ENCODE measurements around the gene ASB13.

DNA sequence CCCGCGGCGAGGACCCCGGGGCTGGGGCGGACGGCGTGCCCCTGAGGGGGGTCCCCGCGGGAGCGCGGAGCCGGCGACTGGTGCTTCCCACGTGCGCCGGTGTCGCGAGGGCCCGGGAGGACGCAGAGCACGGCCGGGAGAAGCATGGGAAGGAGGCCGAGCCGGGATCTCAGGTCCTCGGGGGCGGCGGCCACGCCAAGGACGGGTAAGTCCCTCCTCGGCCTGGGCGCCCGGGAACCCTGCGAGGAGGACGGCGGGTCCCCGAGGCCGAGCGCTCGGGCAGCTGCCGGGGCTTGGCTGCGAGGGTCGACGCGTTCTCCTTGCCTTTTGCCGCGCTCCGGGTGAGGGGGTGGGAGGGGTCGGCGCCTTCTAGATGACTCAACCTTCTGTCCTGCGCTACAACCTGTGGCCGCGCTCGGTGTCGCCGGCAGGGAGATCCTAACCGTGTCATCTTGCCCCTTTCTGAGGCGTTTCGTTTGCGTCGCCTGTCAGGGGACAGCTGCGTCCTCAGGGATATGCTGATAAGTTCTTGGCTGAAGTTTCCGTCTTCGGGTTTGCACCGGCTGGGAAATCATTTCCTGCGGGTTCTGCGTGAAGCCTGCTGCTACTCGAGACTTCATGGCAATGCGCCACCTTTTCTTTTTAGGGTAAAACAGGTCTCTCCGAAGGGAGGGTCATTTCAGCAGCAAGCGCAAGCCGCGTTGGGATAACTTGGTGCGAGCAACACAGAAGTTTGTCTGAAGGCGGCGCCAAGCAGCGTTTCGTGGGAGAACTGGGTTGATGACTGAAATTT is 18.8 kb upstream of the ASB13 start:
- TF ChIP-seq, protein P1, sequence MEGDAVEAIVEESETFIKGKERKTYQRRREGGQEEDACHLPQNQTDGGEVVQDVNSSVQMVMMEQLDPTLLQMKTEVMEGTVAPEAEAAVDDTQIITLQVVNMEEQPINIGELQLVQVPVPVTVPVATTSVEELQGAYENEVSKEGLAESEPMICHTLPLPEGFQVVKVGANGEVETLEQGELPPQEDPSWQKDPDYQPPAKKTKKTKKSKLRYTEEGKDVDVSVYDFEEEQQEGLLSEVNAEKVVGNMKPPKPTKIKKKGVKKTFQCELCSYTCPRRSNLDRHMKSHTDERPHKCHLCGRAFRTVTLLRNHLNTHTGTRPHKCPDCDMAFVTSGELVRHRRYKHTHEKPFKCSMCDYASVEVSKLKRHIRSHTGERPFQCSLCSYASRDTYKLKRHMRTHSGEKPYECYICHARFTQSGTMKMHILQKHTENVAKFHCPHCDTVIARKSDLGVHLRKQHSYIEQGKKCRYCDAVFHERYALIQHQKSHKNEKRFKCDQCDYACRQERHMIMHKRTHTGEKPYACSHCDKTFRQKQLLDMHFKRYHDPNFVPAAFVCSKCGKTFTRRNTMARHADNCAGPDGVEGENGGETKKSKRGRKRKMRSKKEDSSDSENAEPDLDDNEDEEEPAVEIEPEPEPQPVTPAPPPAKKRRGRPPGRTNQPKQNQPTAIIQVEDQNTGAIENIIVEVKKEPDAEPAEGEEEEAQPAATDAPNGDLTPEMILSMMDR (IDR thresholded peaks at IDR 0.05): peak in 3 of 4 experiments; percentile 24 to 26 (median 25)
- TF ChIP-seq POLR2A (IDR thresholded peaks at IDR 0.05): no peak
- TF ChIP-seq POLR2AphosphoS5 (IDR thresholded peaks at IDR 0.05): peak in 2 of 4 donors; percentile 12 to 27
- no peak for TF ChIP-seq EP300 (IDR thresholded peaks at IDR 0.05)

All from sigmoid colon (tissue), 4 donors.